GM19463 (cell line): Measurements from ENCODE around the gene PIR.

Source experiments
- ATAC-seq: cut with Tn5 transposase; IDR thresholded peaks from one replicate; pipeline ENCODE4 v1.9.1; 2021; ENCODE audit warnings: mild to moderate bottlenecking, moderate library complexity; ENCODE audit not compliant: unreplicated experiment

Gene PIR

GRCh38 chrX:15350329-15350996 lies 142.7 kb downstream of the PIR start:
- ATAC-seq = no peak

- no peak for ATAC-seq
Measured at GRCh38 chrX:15349046-15349445, 144.1 kb downstream of the PIR start.

GRCh38 chrX:15345976-15346375 lies 147.2 kb downstream of the PIR start:
- no peak for ATAC-seq

GRCh38 chrX:15344106-15344505 lies 149.0 kb downstream of the PIR start:
- no peak for ATAC-seq

- ATAC-seq = no peak
Measured at GRCh38 chrX:15343075-15343476, 150.1 kb downstream of the PIR start.

- ATAC-seq = no peak
Measured at GRCh38 chrX:15340867-15341266, 152.3 kb downstream of the PIR start.

- ATAC-seq = no peak
Measured at GRCh38 chrX:15336023-15336413, 157.1 kb downstream of the PIR start.

- ATAC-seq = peak; percentile 98
Measured at GRCh38 chrX:15335135-15336022, 157.8 kb downstream of the PIR start, which contains the start of gene PIGA. Gene PIGA, minus strand, starts transcription at chrX:15335523. Its CDS starts 3,593 bp downstream, at chrX:15331930.
